OCI-LY3 (cell line): ENCODE data around the gene EVI2B.

Source experiments
- H2AFZ ChIP-seq: fragments of 200-600, 300-600 bp; shearing (Covaris generic); 2 replicates; pipeline ENCODE4 v1.6.0; 2014; ENCODE audit warnings: antibody characterized with exemption, low read depth, low read length
- H3K27ac ChIP-seq: fragments of 200-600, 300-600 bp; sonication (generic); 2 replicates; pipeline ENCODE4 v1.5.1; 2014; ENCODE audit warnings: mild to moderate bottlenecking, low read length, moderate library complexity, mixed read lengths
- H3K27me3 ChIP-seq: fragments of 200-600, 300-600 bp; sonication (generic); 2 replicates; pipeline ENCODE4 v1.6.1; 2014; ENCODE audit warnings: low read depth, low read length, mixed read lengths
- H3K36me3 ChIP-seq: fragments of 200-600, 300-600 bp; sonication (generic); replicated peaks from 2 replicates; pipeline ENCODE3; 2014; ENCODE audit warnings: low read depth, low read length, mixed read lengths
- H3K4me1 ChIP-seq: fragments of 300-600, 200-600 bp; sonication (generic); 2 replicates; pipeline ENCODE4 v1.6.1; 2014; ENCODE audit warnings: low read length, mixed read lengths
- H3K4me2 ChIP-seq: fragments of 200-600, 300-600 bp; sonication (generic); 2 replicates; pipeline ENCODE4 v1.6.1; 2014; ENCODE audit warnings: low read length, mixed read lengths
- H3K4me3 ChIP-seq: fragments of 300-600, 200-600 bp; sonication (generic); 2 replicates; pipeline ENCODE4 v1.5.1; 2014; ENCODE audit warnings: antibody characterized with exemption, mild to moderate bottlenecking, low read length, moderate library complexity
- H3K79me2 ChIP-seq: fragments of 300-600, 200-600 bp; shearing (Covaris generic); 2 replicates; pipeline ENCODE4 v1.6.1; 2014; ENCODE audit warnings: mild to moderate bottlenecking, low read length, mixed read lengths
- H3K9ac ChIP-seq: fragments of 300-600, 200-600 bp; shearing (Covaris generic); 2 replicates; pipeline ENCODE4 v1.6.0; 2014; ENCODE audit warnings: mild to moderate bottlenecking, low read length, moderate library complexity
- H3K9me3 ChIP-seq: fragments of 200-600, 300-600 bp; shearing (Covaris generic); 2 replicates; pipeline ENCODE4 v1.6.1; 2014; ENCODE audit warnings: low read length, mixed read lengths; ENCODE audit not compliant: insufficient read depth
- H4K20me1 ChIP-seq: fragments of 200-600, 300-600 bp; sonication (generic); 2 replicates; pipeline ENCODE4 v1.6.1; 2016; ENCODE audit warnings: low read length, mixed read lengths; ENCODE audit not compliant: insufficient read depth
- EZH2phosphoT487 ChIP-seq: fragments of 200-600 bp; shearing (Covaris generic); IDR thresholded peaks from 2 replicates; pipeline ENCODE4 v1.6.1; 2018; ENCODE audit warnings: antibody characterized with exemption, mixed run types, low read depth
- TF ChIP-seq, protein P1 (sequence below): fragments of 200-600, 300-600 bp; sonication (generic); IDR thresholded peaks from 2 replicates; pipeline ENCODE4 v1.5.1; 2014; ENCODE audit warnings: antibody characterized with exemption, low read length, low read depth

Gene EVI2B

DNA sequence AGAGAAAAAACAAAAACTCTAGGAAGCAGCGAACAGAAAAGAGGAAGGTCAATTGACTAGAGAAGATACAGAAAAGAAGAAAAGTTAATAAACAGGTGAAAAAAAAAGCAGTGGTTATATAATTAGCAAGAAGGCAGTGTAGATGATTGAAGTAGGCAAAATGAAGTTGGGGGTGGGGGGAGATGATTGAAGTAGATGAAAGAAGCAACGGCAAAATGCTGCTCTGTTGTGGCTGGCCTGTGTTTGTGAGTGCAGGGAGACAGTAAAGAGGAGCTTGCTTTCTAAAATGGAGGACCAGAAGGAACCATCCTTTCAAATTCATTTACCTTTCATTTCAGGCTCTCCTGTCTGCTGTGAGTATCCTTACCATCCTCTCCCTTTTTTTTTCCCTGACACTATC, 3.6 kb downstream of the EVI2B start:
- Histone ChIP-seq H3K27ac (peak overlapping the region; percentile 98), H3K27me3 (no peaks in the 10 kb centered on the region), H3K9me3 (no peaks in the 10 kb centered on the region), H3K4me1 (peaks cover 69% of the 10 kb centered on the region), H3K79me2 (peaks cover 90% of the 10 kb centered on the region), H3K36me3 (peaks cover 28% of the 10 kb centered on the region), H3K4me2 (peak overlapping the region; percentile 96), H3K4me3 (peak overlapping the region; percentile 82), H4K20me1 (peaks cover 12% of the 10 kb centered on the region; the same call in 1 of the 2 replicates), H3K9ac (peak overlapping the region; percentile 97), H2AFZ (no peak overlapping the region)
- TF ChIP-seq, protein P1, sequence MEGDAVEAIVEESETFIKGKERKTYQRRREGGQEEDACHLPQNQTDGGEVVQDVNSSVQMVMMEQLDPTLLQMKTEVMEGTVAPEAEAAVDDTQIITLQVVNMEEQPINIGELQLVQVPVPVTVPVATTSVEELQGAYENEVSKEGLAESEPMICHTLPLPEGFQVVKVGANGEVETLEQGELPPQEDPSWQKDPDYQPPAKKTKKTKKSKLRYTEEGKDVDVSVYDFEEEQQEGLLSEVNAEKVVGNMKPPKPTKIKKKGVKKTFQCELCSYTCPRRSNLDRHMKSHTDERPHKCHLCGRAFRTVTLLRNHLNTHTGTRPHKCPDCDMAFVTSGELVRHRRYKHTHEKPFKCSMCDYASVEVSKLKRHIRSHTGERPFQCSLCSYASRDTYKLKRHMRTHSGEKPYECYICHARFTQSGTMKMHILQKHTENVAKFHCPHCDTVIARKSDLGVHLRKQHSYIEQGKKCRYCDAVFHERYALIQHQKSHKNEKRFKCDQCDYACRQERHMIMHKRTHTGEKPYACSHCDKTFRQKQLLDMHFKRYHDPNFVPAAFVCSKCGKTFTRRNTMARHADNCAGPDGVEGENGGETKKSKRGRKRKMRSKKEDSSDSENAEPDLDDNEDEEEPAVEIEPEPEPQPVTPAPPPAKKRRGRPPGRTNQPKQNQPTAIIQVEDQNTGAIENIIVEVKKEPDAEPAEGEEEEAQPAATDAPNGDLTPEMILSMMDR, result no peak
- no peak for TF ChIP-seq EZH2phosphoT487

DNA sequence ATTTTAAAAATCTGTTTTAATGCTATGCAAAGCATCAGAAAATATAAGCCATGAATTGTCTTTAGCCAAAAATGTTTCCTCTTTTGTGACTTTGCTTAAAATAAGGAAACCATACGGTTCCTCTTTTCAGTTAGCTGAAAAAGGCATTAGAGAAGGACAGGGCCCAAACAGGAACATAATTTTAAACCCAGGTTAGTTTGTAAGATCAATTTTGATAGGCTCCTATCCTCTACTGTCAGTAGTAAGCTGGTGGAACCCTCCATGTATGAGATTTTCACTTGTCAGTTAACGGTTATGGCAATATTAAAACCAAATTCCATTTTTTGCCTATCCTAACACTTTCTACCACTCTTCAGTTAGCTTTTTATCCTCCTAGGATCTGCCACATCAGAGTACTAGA, 4.3 kb downstream of the EVI2B start:
- Histone ChIP-seq H2AFZ (no peak overlapping the region), H3K4me1 (peaks cover 62% of the 10 kb centered on the region), H4K20me1 (peaks cover 19% of the 10 kb centered on the region; the same call in 1 of the 2 replicates), H3K36me3 (peaks cover 35% of the 10 kb centered on the region), H3K27me3 (no peaks in the 10 kb centered on the region), H3K9ac (peak overlapping the region; percentile 97), H3K27ac (peak overlapping the region; percentile 98), H3K79me2 (peaks cover 90% of the 10 kb centered on the region), H3K9me3 (no peaks in the 10 kb centered on the region), H3K4me2 (peak overlapping the region; percentile 96), H3K4me3 (peak overlapping the region; percentile 82)
- TF ChIP-seq EZH2phosphoT487, result no peak
- TF ChIP-seq, protein P1, result no peak

DNA sequence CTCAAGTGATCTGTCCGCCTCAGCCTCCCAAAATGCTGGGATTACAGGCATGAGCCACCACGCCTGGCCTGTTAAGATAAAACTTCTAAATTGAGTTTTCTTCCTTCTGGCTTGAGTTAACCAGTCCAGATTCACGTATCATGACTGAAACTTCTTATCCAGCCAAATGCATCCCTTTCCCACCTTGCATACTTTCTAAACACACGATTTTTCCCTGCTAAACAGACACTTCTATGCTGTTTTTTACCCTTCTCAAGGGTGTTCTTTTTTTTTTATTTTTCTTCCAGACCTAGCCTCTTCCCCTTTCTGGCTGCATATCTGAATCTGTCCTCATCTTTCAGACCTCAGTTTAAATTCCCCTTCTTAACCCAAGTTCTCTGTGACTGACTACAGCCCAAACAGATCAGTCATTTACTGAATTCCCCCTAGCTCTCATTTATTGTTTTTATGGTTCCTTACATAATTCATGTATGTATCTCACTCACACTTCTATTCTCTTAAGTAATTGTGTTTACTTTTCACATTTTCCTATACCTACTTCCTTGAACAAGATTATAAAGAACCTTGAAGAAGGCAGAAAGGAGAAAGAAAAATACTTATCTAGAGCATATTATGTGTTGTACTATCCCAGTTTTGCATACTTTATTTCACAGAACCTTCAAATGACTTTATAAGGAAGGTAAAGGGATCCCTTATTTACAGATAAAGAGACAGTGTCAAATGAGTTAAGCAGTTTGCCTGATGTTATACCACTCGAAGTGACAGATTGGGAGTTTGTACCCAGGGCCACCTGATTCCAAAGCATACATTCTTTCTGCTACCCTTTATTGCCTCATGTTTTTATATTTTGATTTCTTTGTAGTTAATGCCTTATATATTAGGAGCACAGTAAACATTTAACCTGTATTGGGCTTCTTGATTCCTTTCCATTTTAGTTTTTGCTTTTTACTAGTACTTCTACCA, 5.2 kb downstream of the EVI2B start:
- Histone ChIP-seq H3K27me3 (no peaks in the 10 kb centered on the region), H2AFZ (no peak overlapping the region), H3K36me3 (peaks cover 43% of the 10 kb centered on the region), H3K27ac (peak overlapping the region; percentile 98), H3K4me1 (peaks cover 57% of the 10 kb centered on the region), H3K4me3 (peak overlapping the region; percentile 71), H3K9ac (peak overlapping the region; percentile 97), H4K20me1 (peaks cover 19% of the 10 kb centered on the region; the same call in 1 of the 2 replicates), H3K9me3 (no peaks in the 10 kb centered on the region), H3K79me2 (peaks cover 91% of the 10 kb centered on the region), H3K4me2 (peak overlapping the region; percentile 96)
- TF ChIP-seq, protein P1, result no peak
- no peak for TF ChIP-seq EZH2phosphoT487

DNA sequence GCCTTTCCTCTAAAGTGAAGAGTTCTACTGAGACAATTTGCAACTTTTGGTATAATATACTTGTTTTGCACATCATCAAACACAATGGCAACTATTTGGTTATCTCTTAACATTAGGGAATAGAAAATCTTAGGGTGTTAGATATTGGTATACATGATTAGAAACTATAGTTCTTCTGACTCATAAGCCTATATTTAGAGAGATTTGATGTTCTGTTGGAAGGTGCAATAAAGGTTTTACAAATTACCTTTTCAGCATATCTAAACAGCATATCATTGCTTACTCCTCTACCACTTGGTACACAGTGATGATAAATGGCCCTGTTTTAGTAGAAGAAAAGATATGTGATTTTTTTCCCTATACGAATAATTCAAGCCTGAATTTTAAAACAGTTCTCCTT, 6.2 kb downstream of the EVI2B start:
- no peak for TF ChIP-seq EZH2phosphoT487
- TF ChIP-seq, protein P1, result no peak
- peaks cover 19% of the 10 kb centered on the region; the same call in 1 of the 2 replicates for H4K20me1 ChIP-seq
- peaks cover 57% of the 10 kb centered on the region for H3K4me1 ChIP-seq
- peaks cover 51% of the 10 kb centered on the region for H3K36me3 ChIP-seq
- H3K4me3 ChIP-seq, result peak overlapping the region; percentile 71
- peaks cover 84% of the 10 kb centered on the region for H3K79me2 ChIP-seq
- H3K9ac ChIP-seq, result peak overlapping the region; percentile 97
- H3K27me3 ChIP-seq, result no peaks in the 10 kb centered on the region
- H3K9me3 ChIP-seq, result no peaks in the 10 kb centered on the region
- H3K4me2 ChIP-seq, result peak overlapping the region; percentile 96
- H3K27ac ChIP-seq, result peak overlapping the region; percentile 98
- H2AFZ ChIP-seq, result no peak overlapping the region
